Measurements from ENCODE around the gene XPO6.

DNA sequence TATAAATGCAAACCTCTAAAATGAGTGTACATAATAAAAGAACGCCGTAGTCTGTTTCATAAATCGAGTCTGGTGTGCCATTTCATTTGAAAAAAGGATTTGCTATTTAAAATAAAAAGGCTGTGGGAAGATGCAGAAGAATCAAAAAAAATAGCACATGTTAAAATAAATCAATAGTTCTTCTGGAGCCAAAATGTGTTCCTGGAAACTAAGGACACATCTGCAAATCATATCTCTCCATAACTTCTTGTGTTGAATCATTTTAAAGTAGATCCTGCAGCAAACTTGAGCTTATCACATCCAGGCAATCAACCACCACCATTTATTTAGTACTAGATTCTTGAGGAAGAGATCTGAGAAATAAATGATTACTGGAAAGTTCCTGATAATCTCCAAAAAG is 29.0 kb downstream of the XPO6 start:
- TF ChIP-seq, protein P1, sequence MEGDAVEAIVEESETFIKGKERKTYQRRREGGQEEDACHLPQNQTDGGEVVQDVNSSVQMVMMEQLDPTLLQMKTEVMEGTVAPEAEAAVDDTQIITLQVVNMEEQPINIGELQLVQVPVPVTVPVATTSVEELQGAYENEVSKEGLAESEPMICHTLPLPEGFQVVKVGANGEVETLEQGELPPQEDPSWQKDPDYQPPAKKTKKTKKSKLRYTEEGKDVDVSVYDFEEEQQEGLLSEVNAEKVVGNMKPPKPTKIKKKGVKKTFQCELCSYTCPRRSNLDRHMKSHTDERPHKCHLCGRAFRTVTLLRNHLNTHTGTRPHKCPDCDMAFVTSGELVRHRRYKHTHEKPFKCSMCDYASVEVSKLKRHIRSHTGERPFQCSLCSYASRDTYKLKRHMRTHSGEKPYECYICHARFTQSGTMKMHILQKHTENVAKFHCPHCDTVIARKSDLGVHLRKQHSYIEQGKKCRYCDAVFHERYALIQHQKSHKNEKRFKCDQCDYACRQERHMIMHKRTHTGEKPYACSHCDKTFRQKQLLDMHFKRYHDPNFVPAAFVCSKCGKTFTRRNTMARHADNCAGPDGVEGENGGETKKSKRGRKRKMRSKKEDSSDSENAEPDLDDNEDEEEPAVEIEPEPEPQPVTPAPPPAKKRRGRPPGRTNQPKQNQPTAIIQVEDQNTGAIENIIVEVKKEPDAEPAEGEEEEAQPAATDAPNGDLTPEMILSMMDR (IDR thresholded peaks at IDR 0.05), result no peak
- no peak for TF ChIP-seq POLR2A (IDR thresholded peaks at IDR 0.05)
